HG03457 (cell line): Measurements from ENCODE around the gene DGKH.

Experiments
- ATAC-seq: cut with Tn5 transposase; IDR thresholded peaks from one replicate; pipeline ENCODE4 v1.9.1; 2021; ENCODE audit warnings: moderate number of reproducible peaks; ENCODE audit not compliant: unreplicated experiment

Gene DGKH, protein sequence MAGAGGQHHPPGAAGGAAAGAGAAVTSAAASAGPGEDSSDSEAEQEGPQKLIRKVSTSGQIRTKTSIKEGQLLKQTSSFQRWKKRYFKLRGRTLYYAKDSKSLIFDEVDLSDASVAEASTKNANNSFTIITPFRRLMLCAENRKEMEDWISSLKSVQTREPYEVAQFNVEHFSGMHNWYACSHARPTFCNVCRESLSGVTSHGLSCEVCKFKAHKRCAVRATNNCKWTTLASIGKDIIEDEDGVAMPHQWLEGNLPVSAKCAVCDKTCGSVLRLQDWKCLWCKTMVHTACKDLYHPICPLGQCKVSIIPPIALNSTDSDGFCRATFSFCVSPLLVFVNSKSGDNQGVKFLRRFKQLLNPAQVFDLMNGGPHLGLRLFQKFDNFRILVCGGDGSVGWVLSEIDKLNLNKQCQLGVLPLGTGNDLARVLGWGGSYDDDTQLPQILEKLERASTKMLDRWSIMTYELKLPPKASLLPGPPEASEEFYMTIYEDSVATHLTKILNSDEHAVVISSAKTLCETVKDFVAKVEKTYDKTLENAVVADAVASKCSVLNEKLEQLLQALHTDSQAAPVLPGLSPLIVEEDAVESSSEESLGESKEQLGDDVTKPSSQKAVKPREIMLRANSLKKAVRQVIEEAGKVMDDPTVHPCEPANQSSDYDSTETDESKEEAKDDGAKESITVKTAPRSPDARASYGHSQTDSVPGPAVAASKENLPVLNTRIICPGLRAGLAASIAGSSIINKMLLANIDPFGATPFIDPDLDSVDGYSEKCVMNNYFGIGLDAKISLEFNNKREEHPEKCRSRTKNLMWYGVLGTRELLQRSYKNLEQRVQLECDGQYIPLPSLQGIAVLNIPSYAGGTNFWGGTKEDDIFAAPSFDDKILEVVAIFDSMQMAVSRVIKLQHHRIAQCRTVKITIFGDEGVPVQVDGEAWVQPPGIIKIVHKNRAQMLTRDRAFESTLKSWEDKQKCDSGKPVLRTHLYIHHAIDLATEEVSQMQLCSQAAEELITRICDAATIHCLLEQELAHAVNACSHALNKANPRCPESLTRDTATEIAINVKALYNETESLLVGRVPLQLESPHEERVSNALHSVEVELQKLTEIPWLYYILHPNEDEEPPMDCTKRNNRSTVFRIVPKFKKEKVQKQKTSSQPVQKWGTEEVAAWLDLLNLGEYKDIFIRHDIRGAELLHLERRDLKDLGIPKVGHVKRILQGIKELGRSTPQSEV

DNA sequence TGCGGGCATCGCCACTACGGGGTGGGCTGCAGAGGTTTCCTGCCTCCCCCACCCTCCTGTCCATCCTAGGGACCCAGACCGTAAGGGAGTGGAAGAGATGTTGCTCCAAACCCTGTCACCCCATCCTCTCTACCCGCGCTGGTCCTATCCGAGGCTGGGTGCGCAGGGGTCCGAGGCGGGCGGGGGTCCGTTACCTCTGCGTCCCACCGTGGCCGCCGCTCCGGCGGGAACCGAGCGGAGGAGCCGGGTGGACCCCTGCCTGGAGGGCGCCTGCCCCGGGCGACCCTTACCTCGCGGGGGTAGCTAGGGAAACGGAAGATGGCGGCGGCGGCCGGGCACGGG is at the start of gene DGKH:
TSS of gene DGKH (plus strand) at position 307 of the 342 bp plus-strand sequence. CDS start 126 bp downstream, outside the sequence.
- no peak for ATAC-seq

DNA sequence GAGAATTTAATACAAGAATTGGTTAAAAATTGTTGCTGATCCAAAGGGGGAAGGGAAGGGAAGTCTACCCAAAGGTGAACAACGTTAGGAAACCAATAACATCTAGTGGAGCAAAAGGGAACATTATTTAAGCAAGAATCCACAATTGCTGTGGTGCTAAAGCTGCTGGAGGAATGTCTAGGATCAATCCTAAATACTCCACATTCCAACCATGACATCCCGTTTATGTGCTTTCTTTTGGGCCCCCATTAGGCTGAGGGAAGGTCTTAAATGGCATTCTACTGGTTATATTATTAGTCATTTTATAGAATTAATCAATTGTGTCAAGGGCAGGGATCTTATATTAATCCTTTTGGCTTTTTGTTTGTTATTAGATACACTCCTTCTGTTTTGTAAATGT is 47.6 kb upstream of the DGKH start:
- ATAC-seq = no peak

DNA sequence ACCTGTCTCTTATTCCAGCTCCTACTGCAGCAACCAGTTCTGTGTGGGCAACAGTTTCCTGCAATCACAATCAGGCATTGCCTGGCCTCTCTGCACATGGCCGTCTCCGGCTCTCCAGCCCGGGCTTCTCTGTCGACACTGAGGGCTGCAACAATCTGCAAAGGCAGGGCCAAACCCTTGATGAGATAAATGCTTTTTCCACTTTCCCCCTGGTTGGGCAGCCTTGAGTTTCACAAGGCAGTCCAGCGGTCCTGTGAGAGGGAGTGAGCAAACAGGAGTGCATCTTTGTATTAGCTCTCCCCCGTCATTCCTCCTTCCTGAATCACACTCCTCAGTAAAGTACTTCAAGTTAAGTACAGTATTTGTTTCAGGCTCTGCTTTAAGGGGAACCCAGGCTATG is 46.9 kb upstream of the DGKH start:
- ATAC-seq = no peak

DNA sequence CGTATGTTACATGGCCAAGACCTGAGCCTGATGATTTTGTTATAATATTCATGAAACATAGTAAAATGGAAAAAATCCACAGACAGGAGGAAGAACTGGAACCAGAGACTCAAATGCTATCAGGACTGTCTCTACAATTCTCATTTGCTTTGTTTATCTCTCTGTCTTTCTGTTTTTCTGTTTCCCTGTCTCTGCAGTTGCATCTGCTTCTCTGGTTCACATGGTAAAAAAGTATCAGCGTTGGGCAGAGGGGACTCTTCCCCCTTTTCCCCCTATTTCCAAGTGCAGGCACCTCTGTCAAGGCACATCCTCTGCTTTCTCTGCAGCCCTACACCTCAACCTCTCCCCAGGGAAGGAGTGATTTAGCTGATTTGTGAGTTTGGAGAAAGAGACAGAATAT is 46.4 kb upstream of the DGKH start:
- no peak for ATAC-seq

DNA sequence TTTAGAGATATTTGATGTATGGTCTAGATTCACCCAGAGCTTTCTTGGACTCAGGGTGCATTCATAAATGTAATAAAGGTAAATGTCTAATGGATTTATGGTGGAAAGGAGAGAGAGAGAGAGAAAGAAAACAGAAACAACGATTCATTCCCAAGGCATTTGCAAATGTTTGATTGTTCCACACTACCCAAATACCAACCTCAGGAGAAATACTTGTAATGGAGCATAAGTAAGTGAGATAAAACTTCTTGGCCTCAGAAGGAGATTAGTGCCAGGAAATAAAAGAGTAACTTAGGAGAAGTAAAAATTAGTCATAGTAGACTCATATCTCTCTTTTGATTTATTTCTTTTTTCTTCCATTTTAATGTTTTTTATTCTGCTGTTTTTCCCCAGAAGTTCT is 40.6 kb upstream of the DGKH start:
- no peak for ATAC-seq

DNA sequence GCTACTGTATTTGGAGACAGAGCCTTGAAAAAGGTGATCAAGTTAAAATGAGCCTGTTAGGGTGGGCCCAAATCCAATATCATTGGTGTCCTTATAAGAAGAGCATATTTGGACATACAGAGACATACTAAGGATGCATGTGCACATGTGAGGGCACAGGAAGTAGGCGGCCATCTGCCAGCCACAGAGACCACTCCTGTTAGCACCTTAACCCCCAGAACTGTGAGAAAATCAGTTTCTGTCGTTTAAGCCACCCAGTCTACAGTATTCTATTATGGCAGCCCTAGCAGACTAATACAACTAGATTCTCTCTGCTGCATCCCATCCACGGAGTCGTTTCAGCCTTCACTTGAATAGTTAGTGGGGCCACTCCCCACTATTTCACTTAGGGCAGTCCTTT is 39.4 kb upstream of the DGKH start:
- no peak for ATAC-seq

DNA sequence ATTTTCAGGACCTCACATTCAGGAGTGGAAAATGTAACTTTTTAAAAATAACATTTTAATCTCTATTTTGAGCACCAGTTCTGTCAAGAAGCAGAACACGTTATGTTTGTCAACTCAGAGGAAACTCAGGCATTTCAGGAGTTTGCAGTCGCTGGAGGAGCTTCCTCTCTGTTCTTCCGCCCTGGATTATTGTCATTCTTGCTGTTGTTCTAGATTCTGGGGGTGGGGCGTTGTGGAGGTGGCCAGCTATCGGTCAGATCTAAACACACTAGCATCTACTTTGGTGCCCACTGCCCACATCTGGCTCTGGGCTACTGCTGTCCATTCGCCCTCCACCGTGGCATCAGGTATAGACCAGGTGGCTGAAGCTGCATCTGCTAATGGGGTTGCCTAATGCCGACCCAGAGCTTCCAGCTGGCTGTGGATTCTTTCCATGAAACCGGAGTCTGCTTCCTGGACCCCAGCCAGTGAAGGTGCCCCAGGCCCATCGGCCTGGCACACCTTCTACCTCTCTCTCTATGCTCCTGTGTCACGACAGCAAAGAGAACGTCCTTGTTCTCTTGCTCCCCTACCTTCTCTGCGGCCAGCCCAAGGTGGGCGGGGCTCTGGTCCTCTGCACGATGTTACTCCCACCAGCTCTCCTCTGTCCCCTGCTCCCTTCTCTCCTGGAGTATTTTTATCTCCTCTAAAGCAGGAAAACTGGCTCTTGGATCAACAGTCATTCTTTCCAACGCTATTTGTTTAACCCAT is 36.7 kb upstream of the DGKH start:
- ATAC-seq = no peak

DNA sequence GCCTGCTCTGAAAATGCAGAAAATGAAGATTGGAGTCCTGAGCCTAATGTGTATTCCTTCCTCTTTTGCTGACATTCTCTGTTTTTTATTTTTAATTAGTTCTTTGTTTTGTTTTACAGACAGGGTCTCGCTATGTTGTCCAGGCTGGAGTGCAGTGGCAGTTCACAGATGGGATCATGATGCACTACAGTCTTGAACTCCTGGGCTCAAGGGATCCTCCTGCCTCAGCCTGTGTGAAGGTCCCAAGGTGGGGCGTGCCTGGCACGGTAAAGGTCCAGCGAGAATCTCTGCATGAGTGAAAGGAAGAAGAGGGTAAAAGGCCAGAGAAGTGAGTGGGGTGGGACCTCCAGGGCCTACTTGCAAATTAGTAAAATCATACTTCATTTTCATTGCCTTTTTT is 34.3 kb upstream of the DGKH start:
- no peak for ATAC-seq

DNA sequence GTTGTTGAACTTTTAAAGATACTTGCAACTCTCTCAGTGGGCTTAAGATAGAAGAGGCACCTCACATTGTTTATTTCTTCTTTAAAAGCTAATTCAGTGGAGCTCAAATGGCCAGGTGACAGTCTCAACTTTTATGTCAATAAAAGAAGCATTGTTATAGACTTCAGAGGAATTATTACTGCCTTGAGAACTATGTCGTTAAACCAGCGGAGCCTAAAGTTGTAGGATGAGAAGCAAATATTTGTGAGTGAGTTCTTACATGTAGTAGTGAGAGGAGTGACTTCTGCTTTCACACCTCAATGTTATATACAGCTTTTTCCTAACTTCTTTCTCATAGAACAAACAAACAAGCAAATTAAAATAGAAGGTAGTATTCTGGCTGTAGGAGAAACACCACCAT is 31.2 kb upstream of the DGKH start:
- ATAC-seq = no peak

DNA sequence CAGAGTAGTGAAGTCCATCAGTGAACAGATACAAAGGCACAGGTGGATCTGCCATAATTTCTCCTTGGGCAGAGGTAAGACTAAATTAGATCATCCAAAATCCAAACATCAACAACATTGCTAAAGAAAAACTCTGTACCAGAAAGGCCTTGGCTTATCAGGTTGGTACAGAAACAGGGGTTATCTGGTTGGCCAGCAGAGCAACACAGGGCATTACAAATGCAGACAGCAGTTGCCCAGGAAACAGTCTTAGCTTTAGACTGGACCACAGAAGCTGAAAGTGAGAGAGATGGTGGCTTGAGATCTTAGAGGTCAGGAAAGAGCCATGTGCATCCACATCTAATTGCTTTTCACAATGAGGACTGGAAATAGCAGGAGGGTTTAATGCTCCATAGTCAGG is 26.6 kb upstream of the DGKH start:
- ATAC-seq = no peak

DNA sequence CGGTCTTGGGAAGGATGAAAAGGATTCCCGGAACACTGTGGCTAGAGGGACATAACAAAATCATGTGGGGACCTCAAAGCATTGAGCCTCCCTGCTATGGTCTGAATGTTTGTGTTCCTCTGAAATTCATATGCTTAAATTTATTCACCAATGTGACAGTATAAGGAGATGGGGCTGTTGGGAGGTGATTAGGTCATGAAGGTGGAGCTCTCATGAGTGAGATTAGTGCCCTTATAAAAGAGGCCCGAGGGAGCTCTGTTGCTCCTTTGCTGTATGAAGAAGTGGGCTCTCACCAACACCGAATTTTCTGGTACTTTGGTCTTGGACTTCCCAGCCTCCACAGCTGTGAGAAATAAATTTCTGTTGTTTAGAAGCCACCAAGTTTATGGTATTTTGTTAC is 26.1 kb upstream of the DGKH start:
- ATAC-seq = no peak

DNA sequence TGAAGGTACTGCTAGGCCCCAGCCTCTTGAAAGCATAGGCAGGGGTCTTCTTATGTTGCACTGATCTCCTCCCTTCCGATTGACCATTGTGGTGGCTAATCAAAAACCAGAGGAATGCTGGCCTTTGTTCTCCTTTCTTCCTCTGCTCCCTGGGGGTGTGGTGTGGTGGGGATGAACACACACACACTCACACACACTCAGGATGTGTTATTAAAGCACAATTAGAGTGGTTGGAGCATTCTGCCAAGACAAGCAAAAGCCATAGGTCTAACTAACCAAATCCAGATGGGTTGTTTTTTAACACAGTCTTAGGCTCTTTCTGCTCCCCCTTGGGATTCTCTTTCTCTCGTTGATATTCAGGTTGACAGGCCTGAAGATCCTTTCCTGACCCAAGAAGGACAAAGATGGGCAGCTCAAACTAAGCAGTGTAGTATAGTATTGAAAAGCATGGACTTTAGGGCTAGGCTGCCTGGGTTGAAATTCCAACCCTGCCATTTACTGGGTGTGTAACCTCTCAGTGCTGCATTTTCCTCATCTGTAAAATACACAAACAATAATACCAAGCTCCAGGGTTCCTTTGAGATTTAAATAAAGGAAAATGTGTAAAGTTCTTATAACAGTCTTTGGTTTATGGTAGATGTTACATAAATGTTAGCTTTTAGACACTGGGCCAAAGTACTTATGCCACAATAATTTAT is 25.5 kb upstream of the DGKH start:
- ATAC-seq = no peak

DNA sequence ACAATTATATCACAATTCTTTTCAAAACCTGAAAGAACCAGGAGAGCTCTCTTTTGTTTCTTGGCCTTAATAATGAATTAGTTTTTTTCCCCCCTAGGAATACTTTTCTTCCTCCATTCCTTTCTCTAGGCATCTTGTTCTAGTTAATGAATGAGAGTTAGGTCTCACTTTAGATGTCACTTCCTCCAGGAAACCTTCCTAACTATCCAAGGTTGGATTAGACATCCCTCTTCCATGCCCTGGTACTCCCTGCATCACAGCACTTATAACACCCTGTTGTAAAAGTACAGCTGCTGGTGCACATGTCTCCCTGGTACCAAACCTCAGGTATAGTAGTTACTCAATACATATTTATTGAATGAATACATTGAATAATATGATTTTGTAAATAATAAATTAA is 21.2 kb upstream of the DGKH start:
- ATAC-seq = no peak

DNA sequence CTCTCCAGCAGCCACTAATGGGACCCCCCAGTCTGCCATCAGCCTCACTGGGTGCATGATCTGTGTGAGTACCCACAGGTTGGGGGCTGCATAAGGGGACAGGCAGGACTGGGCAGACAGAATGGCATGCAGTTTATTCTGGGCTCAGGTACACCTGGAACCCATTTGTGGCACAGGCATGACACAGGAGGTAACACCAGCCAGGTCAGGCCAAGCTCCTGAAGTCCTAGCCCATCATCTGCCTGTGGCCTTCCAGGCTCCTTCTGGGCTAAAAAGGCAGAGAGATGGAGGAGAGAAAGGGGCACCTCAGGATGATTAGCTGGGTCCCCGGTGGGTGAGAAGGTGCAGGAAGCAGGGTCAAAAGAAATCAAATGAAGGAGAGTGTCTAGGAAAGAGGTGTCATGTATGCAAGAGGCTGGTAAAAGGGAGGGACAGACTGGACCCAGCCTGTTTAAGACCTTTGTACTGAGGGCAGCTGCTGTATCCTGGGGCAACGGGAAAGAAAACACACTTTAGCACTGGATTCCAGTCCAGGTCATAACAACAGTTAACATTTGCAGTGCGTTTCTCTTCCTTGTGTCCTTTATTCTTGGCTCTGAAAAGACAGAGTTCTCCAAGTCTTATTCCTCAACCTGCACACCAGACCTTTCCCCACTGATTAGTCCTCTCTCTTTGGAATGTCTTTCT is 20.2 kb upstream of the DGKH start:
- ATAC-seq = no peak

DNA sequence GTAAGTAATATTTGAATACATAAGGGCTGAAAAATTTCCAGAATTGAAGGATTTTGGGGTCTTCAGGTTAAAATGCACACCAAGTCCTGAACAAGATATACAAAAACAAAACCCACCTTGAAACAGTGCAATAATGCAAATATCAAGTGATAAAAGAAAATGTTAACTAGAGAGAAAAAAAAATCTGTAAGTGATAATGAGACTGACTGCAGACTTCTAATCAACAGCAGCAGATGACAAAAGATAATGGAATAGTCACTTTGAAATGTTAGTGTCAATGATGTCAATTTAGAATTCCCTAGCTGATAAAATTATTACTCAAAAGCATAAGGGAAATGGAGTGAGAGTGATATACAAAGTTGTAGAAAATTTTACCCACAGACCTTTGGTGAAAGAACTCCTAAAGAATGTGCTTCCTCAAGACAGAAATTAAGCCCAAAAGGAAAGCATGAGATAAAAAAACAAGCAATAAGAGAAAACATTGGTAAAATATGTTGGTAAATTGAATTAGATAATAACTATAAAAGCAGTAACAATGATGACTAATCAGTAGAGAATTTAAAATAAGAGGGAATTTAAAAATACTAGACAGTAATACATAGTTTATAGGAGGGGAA is 12.4 kb upstream of the DGKH start:
- ATAC-seq = no peak

DNA sequence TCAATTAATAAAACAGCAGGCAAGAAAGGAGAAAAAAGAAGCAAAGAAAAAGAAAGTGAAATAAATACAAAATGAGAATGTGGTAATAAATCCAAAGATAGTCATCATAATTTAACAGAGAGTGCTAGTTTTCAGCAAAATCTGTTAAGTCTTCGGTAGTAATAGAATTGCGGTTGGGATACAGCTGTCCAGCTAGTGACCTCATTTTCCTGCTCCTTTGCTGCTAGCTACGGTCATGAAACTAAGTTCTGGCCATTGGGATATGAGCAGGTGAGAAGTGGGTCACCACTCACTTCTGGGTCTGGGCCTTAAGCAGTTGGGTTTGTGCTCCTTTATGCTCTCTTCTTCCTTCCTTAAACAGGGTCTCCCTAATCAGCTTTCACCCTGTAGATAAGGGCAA is 11.7 kb upstream of the DGKH start:
- no peak for ATAC-seq

DNA sequence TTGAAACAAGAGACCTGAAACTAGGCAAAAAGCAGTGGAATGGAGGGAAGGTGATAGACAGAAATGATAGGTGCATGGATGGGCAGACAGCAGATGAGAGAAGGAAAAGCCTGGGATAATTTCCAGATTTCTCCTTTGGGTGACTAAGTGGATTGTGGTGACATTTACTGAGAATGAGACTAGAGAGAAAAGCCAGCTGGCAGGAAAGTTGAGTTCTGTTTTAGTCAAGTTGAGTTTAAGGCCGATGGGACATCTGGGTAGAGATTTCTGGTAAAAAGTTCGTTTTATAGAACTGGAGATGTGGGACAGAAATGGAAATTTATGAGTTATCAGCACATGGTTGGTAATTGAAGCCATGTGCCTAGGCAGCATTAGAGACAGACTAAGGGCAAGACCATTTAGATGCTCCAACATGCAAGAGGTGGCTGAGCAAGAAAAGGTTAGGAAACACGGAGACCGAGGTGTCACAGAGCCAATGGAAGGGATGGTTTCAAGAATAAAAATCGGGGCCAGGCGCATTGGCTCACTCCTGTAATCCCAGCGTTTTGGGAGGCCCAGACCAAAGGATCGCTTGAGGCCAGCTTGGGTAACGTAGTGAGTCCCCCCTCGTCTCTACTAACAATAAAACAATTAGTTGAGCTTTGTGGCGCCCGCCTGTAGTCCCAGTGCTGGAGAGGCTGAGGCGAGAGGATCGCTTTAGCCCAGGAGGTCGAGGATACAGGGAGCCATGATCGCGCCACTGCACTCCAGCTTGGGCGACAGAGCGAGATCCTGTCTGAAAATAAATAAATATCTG is 9.6 kb upstream of the DGKH start:
- no peak for ATAC-seq

DNA sequence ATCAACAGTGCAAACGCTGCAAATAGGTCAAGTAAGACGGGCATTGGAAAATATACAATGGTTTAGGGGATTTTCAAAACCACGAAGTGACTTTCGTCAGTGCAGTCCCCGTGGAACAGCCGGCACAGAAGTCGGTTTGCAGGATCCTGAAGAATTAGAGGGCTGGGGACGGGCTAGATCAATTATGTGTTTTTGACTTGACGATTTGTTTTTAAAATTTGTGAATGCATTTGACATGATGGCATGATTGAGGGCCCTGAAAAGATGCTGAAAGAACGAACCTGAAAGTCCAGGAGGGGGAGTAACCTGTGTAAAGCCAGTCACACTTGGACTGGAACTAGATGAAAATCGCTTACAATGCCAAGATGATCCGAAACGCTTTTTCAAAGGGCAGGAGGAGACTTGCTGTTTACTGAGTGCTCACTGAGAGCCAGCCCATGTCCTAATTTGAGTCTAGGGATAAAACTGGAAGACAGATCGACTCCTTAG is 8.9 kb upstream of the DGKH start:
- no peak for ATAC-seq
